ENCODE results near the gene HMGCL.

DNA sequence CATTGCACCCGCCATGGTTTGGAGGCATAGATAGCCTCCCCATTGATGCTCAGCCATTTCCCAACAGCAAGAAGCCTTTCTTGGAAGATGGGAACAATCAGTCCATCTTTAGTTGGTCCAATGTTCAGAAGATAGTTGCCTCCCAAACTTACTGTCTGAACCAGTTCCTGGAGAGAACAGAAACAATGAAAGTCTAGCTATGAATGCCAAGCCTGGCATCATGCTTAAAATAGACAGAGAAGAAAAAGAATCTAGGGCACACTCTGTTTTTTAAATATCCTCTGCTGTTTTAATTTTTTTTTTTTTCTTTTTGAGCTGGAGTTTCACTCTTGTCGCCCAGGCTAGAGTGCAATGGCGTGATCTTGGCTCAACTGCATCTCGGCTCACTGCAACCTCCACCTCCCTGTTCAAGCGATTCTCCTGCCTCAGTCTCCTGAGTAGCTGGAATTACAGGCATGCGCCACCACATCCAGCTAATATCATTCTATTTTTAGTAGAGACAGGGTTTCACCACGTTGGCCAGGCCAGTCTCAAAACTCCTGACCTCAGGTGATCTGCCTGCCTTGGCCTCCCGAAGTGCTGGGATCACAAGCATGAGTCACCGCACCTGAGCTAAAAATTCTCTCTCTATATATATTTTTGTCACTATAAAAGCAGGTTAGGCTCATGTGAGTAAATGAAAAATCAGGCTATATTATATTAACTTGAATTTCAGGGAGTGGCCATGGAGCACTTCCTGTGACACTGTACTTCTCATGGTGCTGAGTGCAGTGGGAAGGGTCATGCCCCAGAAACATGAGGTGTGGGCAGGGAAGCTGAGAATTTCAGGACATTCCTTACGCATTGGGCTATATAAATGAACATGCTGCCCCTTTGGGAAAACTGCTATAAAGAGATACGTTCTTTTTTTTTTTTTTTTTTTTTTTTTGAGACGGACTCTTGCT, 23.7 kb upstream of the HMGCL start:
- TF ChIP-seq, protein P1, sequence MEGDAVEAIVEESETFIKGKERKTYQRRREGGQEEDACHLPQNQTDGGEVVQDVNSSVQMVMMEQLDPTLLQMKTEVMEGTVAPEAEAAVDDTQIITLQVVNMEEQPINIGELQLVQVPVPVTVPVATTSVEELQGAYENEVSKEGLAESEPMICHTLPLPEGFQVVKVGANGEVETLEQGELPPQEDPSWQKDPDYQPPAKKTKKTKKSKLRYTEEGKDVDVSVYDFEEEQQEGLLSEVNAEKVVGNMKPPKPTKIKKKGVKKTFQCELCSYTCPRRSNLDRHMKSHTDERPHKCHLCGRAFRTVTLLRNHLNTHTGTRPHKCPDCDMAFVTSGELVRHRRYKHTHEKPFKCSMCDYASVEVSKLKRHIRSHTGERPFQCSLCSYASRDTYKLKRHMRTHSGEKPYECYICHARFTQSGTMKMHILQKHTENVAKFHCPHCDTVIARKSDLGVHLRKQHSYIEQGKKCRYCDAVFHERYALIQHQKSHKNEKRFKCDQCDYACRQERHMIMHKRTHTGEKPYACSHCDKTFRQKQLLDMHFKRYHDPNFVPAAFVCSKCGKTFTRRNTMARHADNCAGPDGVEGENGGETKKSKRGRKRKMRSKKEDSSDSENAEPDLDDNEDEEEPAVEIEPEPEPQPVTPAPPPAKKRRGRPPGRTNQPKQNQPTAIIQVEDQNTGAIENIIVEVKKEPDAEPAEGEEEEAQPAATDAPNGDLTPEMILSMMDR (IDR thresholded peaks at IDR 0.05), result no peak
- no peak for TF ChIP-seq POLR2A (IDR thresholded peaks at IDR 0.05)
